Measurements from ENCODE around the gene ANTXRL.
A peak's percentile ranks its signal among the peaks of the same experiment; 100 is the strongest.
"Not testable (repeated sequence)": the region's sequence is repeated elsewhere in the genome, so short reads cannot be mapped to it uniquely, and the experiment has no call there.

ANTXRL gene

GRCh38 chr10:46255210-46255609, 31.6 kb upstream of the ANTXRL start:
- DNase-seq: not testable (repeated sequence)

GRCh38 chr10:46255801-46256747, 30.7 kb upstream of the ANTXRL start:
- peak in 1 of 2 experiments; percentile 14 for DNase-seq

- DNase-seq: no peak
These were observed 29.7 kb upstream of the ANTXRL start for GRCh38 chr10:46257099-46257498.

GRCh38 chr10:46262906-46263560, 23.8 kb upstream of the ANTXRL start:
- not testable (repeated sequence) for DNase-seq

- DNase-seq: no peak
These were observed 22.9 kb upstream of the ANTXRL start for GRCh38 chr10:46263831-46264268.

- no peak for DNase-seq
These were observed 22.5 kb upstream of the ANTXRL start for GRCh38 chr10:46264336-46264735.

GRCh38 chr10:46264737-46265368, 21.9 kb upstream of the ANTXRL start:
- no peak for DNase-seq

- not testable (repeated sequence) for DNase-seq
These were observed 21.1 kb upstream of the ANTXRL start for GRCh38 chr10:46265566-46266305.

- no peak for DNase-seq
These were observed 20.4 kb upstream of the ANTXRL start for GRCh38 chr10:46266306-46266985.

- DNase-seq: no peak
These were observed 19.4 kb upstream of the ANTXRL start for GRCh38 chr10:46267132-46267985.

GRCh38 chr10:46268076-46268881, 18.5 kb upstream of the ANTXRL start:
- no peak for DNase-seq

GRCh38 chr10:46269554-46270053, 17.2 kb upstream of the ANTXRL start:
- DNase-seq: not testable (repeated sequence)

- no peak for DNase-seq
These were observed 16.5 kb upstream of the ANTXRL start for GRCh38 chr10:46270086-46270811.

GRCh38 chr10:46270963-46271530, 15.8 kb upstream of the ANTXRL start:
- not testable (repeated sequence) for DNase-seq

GRCh38 chr10:46271795-46272499, 14.8 kb upstream of the ANTXRL start:
- not testable (repeated sequence) for DNase-seq

- DNase-seq: no peak
These were observed 13.9 kb upstream of the ANTXRL start for GRCh38 chr10:46272863-46273415.

GRCh38 chr10:46273506-46274477, 13.0 kb upstream of the ANTXRL start:
- DNase-seq: no peak

All from SW 1271 (cell line).